Astrocyte (in vitro differentiated cells and primary cell): ENCODE measurements around the gene ESM1.

Experiments
- EZH2 ChIP-seq: IDR thresholded peaks from 2 replicates; pipeline ENCODE4 v1.6.1; 2012; ENCODE audit warnings: mild to moderate bottlenecking, low read length, inconsistent platforms; ENCODE audit not compliant: insufficient read depth
- TF ChIP-seq, protein P1 (sequence below): IDR thresholded peaks from 2 replicates; pipeline ENCODE4 v1.5.1; 2011; ENCODE audit warnings: low read depth, mild to moderate bottlenecking, inconsistent platforms, low read length, moderate library complexity; ENCODE audit not compliant: insufficient read depth

- TF ChIP-seq, protein P1, sequence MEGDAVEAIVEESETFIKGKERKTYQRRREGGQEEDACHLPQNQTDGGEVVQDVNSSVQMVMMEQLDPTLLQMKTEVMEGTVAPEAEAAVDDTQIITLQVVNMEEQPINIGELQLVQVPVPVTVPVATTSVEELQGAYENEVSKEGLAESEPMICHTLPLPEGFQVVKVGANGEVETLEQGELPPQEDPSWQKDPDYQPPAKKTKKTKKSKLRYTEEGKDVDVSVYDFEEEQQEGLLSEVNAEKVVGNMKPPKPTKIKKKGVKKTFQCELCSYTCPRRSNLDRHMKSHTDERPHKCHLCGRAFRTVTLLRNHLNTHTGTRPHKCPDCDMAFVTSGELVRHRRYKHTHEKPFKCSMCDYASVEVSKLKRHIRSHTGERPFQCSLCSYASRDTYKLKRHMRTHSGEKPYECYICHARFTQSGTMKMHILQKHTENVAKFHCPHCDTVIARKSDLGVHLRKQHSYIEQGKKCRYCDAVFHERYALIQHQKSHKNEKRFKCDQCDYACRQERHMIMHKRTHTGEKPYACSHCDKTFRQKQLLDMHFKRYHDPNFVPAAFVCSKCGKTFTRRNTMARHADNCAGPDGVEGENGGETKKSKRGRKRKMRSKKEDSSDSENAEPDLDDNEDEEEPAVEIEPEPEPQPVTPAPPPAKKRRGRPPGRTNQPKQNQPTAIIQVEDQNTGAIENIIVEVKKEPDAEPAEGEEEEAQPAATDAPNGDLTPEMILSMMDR: no peak
- TF ChIP-seq EZH2: no peak
Measured at GRCh38 chr5:54991416-54991815, 6.0 kb upstream of the ESM1 start.
